ENCODE data around the gene ZNF37A. TPM values are rescaled to one million over a fixed set of nuclear protein-coding genes. Genes with fewer than 3 reads are reported as not detected.
"Not testable (repeated sequence)": the region's sequence is repeated elsewhere in the genome, so short reads cannot be mapped to it uniquely, and the experiment has no call there.

Gene ZNF37A
- total and polyA plus RNA-seq, 8 donors: 14.8 to 24.0 (median 18.0) TPM

GRCh38 chr10:38054361-38054797 is 39.8 kb upstream of the ZNF37A start:
- DNase-seq: no peak
- peaks cover 0 to 82% of the 10 kb centered on the region in 2 donors for H3K36me3 ChIP-seq

GRCh38 chr10:38055274-38055894 is 38.8 kb upstream of the ZNF37A start:
- Histone ChIP-seq H3K36me3 (peaks cover 0 to 86% of the 10 kb centered on the region in 2 donors), H3K9me3 (peaks cover 0 to 73% of the 10 kb centered on the region in 2 donors)
- H3K27me3 ChIP-seq; intact Hi-C loops (cut with DNase I); ATAC-seq; H3K27ac ChIP-seq; DNase-seq; H3K4me3 ChIP-seq; H3K4me1 ChIP-seq: not testable (repeated sequence)

More at GRCh38 chr10:38054361-38054797, 39.8 kb upstream of the ZNF37A start:
- Histone ChIP-seq H3K27me3 (no peaks in the 10 kb centered on the region), H3K4me3 (no peak overlapping the region), H3K4me1 (no peaks in the 10 kb centered on the region), H3K27ac (peak overlapping the region in 1 of 2 donors; percentile 4), H3K9me3 (peaks cover 0 to 76% of the 10 kb centered on the region in 2 donors)
- intact Hi-C loops (cut with DNase I): no loop called here
- TF ChIP-seq CTCF (IDR thresholded peaks at IDR 0.05): no peak
- ATAC-seq: peak; percentile 62

- H3K9me3 ChIP-seq; H3K4me1 ChIP-seq; H3K27me3 ChIP-seq; H3K36me3 ChIP-seq; H3K27ac ChIP-seq; H3K4me3 ChIP-seq; DNase-seq; intact Hi-C loops (cut with DNase I): not testable (repeated sequence)
- peak; percentile 18 for ATAC-seq
Observed at GRCh38 chr10:38069663-38070062, 24.5 kb upstream of the ZNF37A start.

GRCh38 chr10:38070501-38070900 is 23.6 kb upstream of the ZNF37A start:
- Histone ChIP-seq H3K4me3 (no peak overlapping the region), H3K27me3 (no peaks in the 10 kb centered on the region), H3K36me3 (no peaks in the 10 kb centered on the region), H3K9me3 (peaks cover 0 to under 1% of the 10 kb centered on the region in 2 donors), H3K4me1 (no peaks in the 10 kb centered on the region), H3K27ac (no peak overlapping the region)
- intact Hi-C loops (cut with DNase I): no loop called here
- ATAC-seq (no peak), DNase-seq (no peak)
- no peak for TF ChIP-seq CTCF (IDR thresholded peaks at IDR 0.05)

GRCh38 chr10:38072552-38072951 is 21.6 kb upstream of the ZNF37A start:
- intact Hi-C loops (cut with DNase I): no loop called here

GRCh38 chr10:38076687-38077086 is 17.4 kb upstream of the ZNF37A start:
- Histone ChIP-seq H3K27ac (no peak overlapping the region), H3K4me3 (no peak overlapping the region), H3K36me3 (no peaks in the 10 kb centered on the region), H3K9me3 (peaks cover 0 to 16% of the 10 kb centered on the region in 2 donors), H3K4me1 (no peaks in the 10 kb centered on the region), H3K27me3 (no peaks in the 10 kb centered on the region)
- intact Hi-C loops (cut with DNase I): no loop called here
- TF ChIP-seq CTCF (IDR thresholded peaks at IDR 0.05): no peak
- no peak for DNase-seq
- ATAC-seq: no peak

More at GRCh38 chr10:38072552-38072951, 21.6 kb upstream of the ZNF37A start:
- DNase-seq: no peak
- Histone ChIP-seq H3K36me3 (no peaks in the 10 kb centered on the region), H3K27ac (no peak overlapping the region), H3K4me3 (no peak overlapping the region), H3K4me1 (no peaks in the 10 kb centered on the region), H3K9me3 (peaks cover 0 to 16% of the 10 kb centered on the region in 2 donors), H3K27me3 (no peaks in the 10 kb centered on the region)
- ATAC-seq: no peak
- no peak for TF ChIP-seq CTCF (IDR thresholded peaks at IDR 0.05)

- not testable (repeated sequence) for DNase-seq, H3K27me3 ChIP-seq, H3K27ac ChIP-seq, H3K4me1 ChIP-seq, ATAC-seq, H3K9me3 ChIP-seq
- intact Hi-C loops (cut with DNase I): loop anchor here in 1 of 2 donors (10.0 kb wide), 1 partner anchor 109 kb away; no protein-coding TSS in a partner anchor
- peak overlapping the region; percentile 46 to 78 for H3K4me3 ChIP-seq
- H3K36me3 ChIP-seq: peaks cover 0 to 27% of the 10 kb centered on the region in 2 donors
Observed at GRCh38 chr10:38093318-38093717, 819 bp upstream of the ZNF37A start.

Data from left lung (tissue), 10 donors.